IPS-20b (cell line): ENCODE results near the gene EXOSC7.

ENCODE experiments used
- H3K27ac ChIP-seq: one replicate; pipeline ENCODE4 v1.5.1; 2013; ENCODE audit warnings: low read length
- H3K27me3 ChIP-seq: 2 replicates; pipeline ENCODE4 v1.6.1; 2013; ENCODE audit warnings: mild to moderate bottlenecking, low read length, inconsistent platforms; ENCODE audit not compliant: insufficient read depth
- H3K36me3 ChIP-seq: 2 replicates; pipeline ENCODE4 v1.6.1; 2013; ENCODE audit warnings: low read depth, mild to moderate bottlenecking, inconsistent platforms, low read length, moderate library complexity; ENCODE audit not compliant: insufficient read depth
- H3K4me1 ChIP-seq: 2 replicates; pipeline ENCODE4 v1.6.1; 2013; ENCODE audit warnings: mild to moderate bottlenecking, control low read depth, inconsistent platforms, low read length, moderate library complexity; ENCODE audit not compliant: insufficient read depth
- H3K4me3 ChIP-seq: 2 replicates; pipeline ENCODE4 v1.5.1; 2013; ENCODE audit warnings: mild to moderate bottlenecking, low read length, inconsistent platforms
- H3K9ac ChIP-seq: 2 replicates; pipeline ENCODE4 v1.6.1; 2013; ENCODE audit warnings: low read depth, mild to moderate bottlenecking, inconsistent platforms, low read length, moderate library complexity
- H3K9me3 ChIP-seq: 2 replicates; pipeline ENCODE4 v1.6.1; 2013; ENCODE audit warnings: mild to moderate bottlenecking, low read depth, low read length, inconsistent platforms; ENCODE audit not compliant: insufficient read depth

The EXOSC7 gene

DNA sequence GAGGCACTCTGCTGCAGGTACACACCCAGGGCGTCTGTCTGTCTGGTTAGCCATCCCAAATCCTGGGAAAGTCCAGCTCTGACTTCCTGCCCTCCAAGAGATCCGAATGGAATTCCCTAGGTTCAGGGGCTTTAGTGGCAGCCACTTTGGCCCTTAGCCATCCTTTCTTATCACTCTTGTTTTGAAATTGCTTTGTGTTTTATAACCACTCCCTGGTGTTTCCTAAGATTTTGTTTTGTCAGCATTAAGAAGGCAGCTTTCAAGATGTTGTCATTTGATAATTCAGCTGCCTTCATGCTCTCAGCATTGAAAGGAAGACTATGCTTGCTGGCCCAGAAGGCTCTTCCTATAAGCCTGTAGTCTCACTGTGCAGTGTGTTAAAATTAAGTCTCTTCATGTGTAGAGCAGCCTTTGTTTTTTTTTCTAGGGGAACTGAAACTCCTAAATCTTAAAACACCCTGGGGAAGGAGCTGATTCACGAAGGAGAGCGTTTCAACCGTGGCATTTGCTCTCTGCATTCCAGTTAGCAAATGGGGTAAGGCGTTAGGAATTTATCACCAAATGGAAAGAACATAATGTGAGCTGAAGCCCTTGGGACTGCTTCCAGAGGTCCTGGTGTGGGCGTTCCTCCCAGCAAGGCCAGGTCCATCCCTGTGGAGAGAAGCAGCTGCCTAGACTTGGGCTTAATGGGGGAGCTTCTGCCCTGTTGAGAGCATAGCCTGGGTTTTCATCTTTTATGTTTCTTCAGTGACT lies 35.9 kb downstream of the EXOSC7 start:
- no peaks in the 10 kb centered on the region for H3K27me3 ChIP-seq
- peaks cover 63% of the 10 kb centered on the region for H3K36me3 ChIP-seq
- H3K9ac ChIP-seq, result no peak overlapping the region
- H3K27ac ChIP-seq, result no peak overlapping the region
- H3K9me3 ChIP-seq, result no peaks in the 10 kb centered on the region
- H3K4me1 ChIP-seq, result peaks cover 5% of the 10 kb centered on the region
- no peak overlapping the region for H3K4me3 ChIP-seq

- no peaks in the 10 kb centered on the region for H3K27me3 ChIP-seq
- H3K4me1 ChIP-seq, result peaks cover 8% of the 10 kb centered on the region
- H3K4me3 ChIP-seq, result no peak overlapping the region
- no peak overlapping the region for H3K9ac ChIP-seq
- H3K36me3 ChIP-seq, result peaks cover 57% of the 10 kb centered on the region
- H3K9me3 ChIP-seq, result no peaks in the 10 kb centered on the region
- no peak overlapping the region for H3K27ac ChIP-seq
Observed at GRCh38 chr3:45012577-45012976, 36.5 kb downstream of the EXOSC7 start.

- Histone ChIP-seq H3K4me3 (no peak overlapping the region), H3K9me3 (no peaks in the 10 kb centered on the region), H3K4me1 (peaks cover 8% of the 10 kb centered on the region), H3K36me3 (peaks cover 22% of the 10 kb centered on the region), H3K27ac (no peak overlapping the region), H3K9ac (no peak overlapping the region), H3K27me3 (no peaks in the 10 kb centered on the region)
Observed at GRCh38 chr3:45016916-45017315, 40.9 kb downstream of the EXOSC7 start.

DNA sequence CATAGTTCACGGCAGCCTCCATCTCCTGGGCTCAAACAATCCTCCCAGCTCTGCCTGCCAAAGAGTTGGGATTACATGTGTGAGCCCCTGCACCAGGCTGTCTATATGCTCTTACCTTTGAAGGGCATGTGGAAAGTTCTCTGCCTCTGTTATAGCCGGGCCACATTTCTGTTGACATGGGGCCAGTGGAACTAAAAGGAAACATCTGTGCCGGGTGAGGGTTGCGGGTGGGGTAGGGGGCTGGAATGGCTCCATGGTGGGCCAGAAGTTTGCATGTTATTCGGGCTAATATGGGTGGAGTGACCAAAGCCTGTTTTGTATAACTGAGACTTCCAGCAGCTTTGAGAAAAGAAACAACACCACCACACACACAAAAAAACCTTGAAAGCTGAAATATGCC lies 41.8 kb downstream of the EXOSC7 start:
- H3K27ac ChIP-seq, result no peak overlapping the region
- H3K27me3 ChIP-seq, result no peaks in the 10 kb centered on the region
- peaks cover 13% of the 10 kb centered on the region for H3K36me3 ChIP-seq
- no peaks in the 10 kb centered on the region for H3K9me3 ChIP-seq
- peaks cover 8% of the 10 kb centered on the region for H3K4me1 ChIP-seq
- no peak overlapping the region for H3K4me3 ChIP-seq
- no peak overlapping the region for H3K9ac ChIP-seq

DNA sequence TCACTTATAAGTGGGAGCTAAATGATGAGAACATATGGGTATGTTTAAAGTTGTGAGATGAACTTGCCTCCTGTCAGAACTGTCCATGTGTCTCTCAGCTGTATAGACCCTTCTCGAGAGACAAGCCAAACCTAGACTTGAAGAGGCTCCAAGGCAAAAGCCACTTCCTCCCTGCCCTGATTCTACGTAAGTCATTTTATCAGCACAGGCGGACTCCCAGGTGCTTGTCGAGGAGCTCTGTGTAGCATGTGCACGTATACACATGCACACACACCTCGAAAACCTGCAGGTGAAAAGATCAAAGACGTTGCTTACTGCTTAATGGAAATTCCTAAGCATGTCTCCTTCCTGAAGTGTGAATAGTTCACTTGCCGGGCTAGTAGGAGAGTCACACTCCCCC lies 44.5 kb downstream of the EXOSC7 start:
- H3K4me3 ChIP-seq, result no peak overlapping the region
- H3K27ac ChIP-seq, result no peak overlapping the region

GRCh38 chr3:45021524-45022297 lies 45.7 kb downstream of the EXOSC7 start:
- peaks cover 3% of the 10 kb centered on the region; the same call in 1 of the 2 replicates for H3K4me1 ChIP-seq
- H3K27me3 ChIP-seq, result peaks cover 8% of the 10 kb centered on the region; the same call in 1 of the 2 replicates
- H3K27ac ChIP-seq, result no peak overlapping the region
- H3K9me3 ChIP-seq, result no peaks in the 10 kb centered on the region
- no peaks in the 10 kb centered on the region for H3K36me3 ChIP-seq
- no peak overlapping the region for H3K4me3 ChIP-seq
- H3K9ac ChIP-seq, result no peak overlapping the region

More for the DNA sequence above, 44.5 kb downstream of the EXOSC7 start:
- peaks cover 8% of the 10 kb centered on the region for H3K4me1 ChIP-seq
- H3K9ac ChIP-seq, result no peak overlapping the region
- peaks cover 5% of the 10 kb centered on the region; the same call in 1 of the 2 replicates for H3K27me3 ChIP-seq
- no peaks in the 10 kb centered on the region for H3K36me3 ChIP-seq
- no peaks in the 10 kb centered on the region for H3K9me3 ChIP-seq

GRCh38 chr3:45023675-45024074 lies 47.6 kb downstream of the EXOSC7 start:
- peaks cover 8% of the 10 kb centered on the region; the same call in 1 of the 2 replicates for H3K27me3 ChIP-seq
- H3K4me1 ChIP-seq, result no peaks in the 10 kb centered on the region; the same call in 1 of the 2 replicates
- H3K9ac ChIP-seq, result no peak overlapping the region
- no peaks in the 10 kb centered on the region for H3K36me3 ChIP-seq
- H3K9me3 ChIP-seq, result no peaks in the 10 kb centered on the region
- no peak overlapping the region for H3K27ac ChIP-seq
- no peak overlapping the region for H3K4me3 ChIP-seq

DNA sequence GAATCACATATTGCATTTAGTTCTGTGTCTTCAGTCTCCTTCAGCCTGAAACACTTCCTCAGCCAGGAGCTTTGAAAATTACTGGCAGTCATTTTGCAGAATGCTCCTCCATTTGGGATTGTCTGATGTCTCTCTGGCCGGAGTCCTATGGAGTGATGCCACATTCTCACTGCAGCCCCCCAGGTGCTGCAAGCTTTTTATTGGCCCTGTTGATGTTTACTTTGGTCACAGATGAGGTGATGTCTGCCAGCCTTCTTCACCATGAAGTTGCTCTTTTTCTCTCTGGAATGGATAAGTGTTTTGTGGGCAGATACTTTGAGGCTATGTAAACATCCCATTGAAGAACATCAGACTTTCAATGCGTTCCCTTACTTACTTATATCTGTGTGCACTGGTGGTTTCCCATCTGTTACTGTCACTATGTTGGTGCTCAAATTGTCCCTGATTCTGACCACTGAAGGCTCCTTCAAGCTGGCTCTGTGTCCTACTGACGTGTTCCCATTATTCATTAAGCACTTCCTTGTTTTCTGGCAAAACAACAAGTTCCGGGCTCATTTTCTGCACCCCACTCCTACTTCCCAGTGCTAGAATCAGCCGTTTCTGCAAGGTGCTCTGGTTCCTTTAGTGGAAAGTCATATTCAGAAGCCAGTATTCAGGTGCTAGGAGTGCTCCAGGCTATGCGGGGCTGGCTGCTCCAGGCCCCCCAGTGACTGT lies 48.7 kb downstream of the EXOSC7 start:
- H3K4me1 ChIP-seq, result no peaks in the 10 kb centered on the region; the same call in 1 of the 2 replicates

GRCh38 chr3:45026038-45026437 lies 50.0 kb downstream of the EXOSC7 start, which contains the start of gene CLEC3B:
Gene CLEC3B (plus strand): TSS chr3:45026303. CDS start chr3:45026363, 60 bp downstream.
- no peaks in the 10 kb centered on the region for H3K9me3 ChIP-seq
- no peaks in the 10 kb centered on the region for H3K36me3 ChIP-seq
- peaks cover 8% of the 10 kb centered on the region; the same call in 1 of the 2 replicates for H3K27me3 ChIP-seq
- H3K27ac ChIP-seq, result no peak within 1 kb of the TSS
- H3K4me1 ChIP-seq, result no peaks in the 10 kb centered on the region; the same call in 1 of the 2 replicates
- H3K4me3 ChIP-seq, result no peak within 1 kb of the TSS
- H3K9ac ChIP-seq, result no peak within 1 kb of the TSS

More for the DNA sequence above, 48.7 kb downstream of the EXOSC7 start:
- H3K4me3 ChIP-seq, result no peak overlapping the region
- no peaks in the 10 kb centered on the region for H3K9me3 ChIP-seq
- no peak overlapping the region for H3K9ac ChIP-seq
- H3K36me3 ChIP-seq, result no peaks in the 10 kb centered on the region
- H3K27ac ChIP-seq, result no peak overlapping the region
- peaks cover 8% of the 10 kb centered on the region; the same call in 1 of the 2 replicates for H3K27me3 ChIP-seq

GRCh38 chr3:45026957-45027356 lies 50.9 kb downstream of the EXOSC7 start:
- Histone ChIP-seq H3K27me3 (peaks cover 8% of the 10 kb centered on the region; the same call in 1 of the 2 replicates), H3K4me1 (no peaks in the 10 kb centered on the region; the same call in 1 of the 2 replicates), H3K9ac (no peak overlapping the region), H3K4me3 (no peak overlapping the region), H3K9me3 (no peaks in the 10 kb centered on the region), H3K27ac (no peak overlapping the region), H3K36me3 (no peaks in the 10 kb centered on the region)

- Histone ChIP-seq H3K9me3 (no peaks in the 10 kb centered on the region), H3K4me1 (no peaks in the 10 kb centered on the region; the same call in 1 of the 2 replicates), H3K27ac (no peak overlapping the region), H3K27me3 (peaks cover 9% of the 10 kb centered on the region), H3K36me3 (no peaks in the 10 kb centered on the region), H3K9ac (no peak overlapping the region), H3K4me3 (no peak overlapping the region)
Observed at GRCh38 chr3:45027441-45027840, 51.4 kb downstream of the EXOSC7 start.
